Gastrocnemius medialis (tissue), 4 donors: ENCODE results near the gene TLE1. TPM values are rescaled to one million over a fixed set of nuclear protein-coding genes. Genes with fewer than 3 reads are reported as not detected.

Source experiments
- ATAC-seq, 2 donors: fragments of 150-250 bp; one replicate each; pipeline ENCODE4 v1.9.1; 2016
- DNase-seq, 2 donors: peaks; one replicate each; pipeline ENCODE4 v3.0.0-alpha.2; 2019
- H3K27ac ChIP-seq, 4 donors: fragments of 200-600 bp; sonication (generic); 1 replicate in 1 of 4; 2 replicates in 3 of 4; pipeline ENCODE4 v1.5.1; 2016 to 2018; ENCODE audit warnings: mild to moderate bottlenecking in 2 of 4, moderate library complexity in 1 of 4
- H3K27me3 ChIP-seq, 3 donors: fragments of 200-600 bp; sonication (generic) in 2 of 3; 1 replicate in 1 of 3; 2 replicates in 2 of 3; pipeline versions ENCODE4 v1.5.1 to v1.6.0; 2016 to 2019; ENCODE audit warnings: mild to moderate bottlenecking in 1 of 3, moderate library complexity in 1 of 3
- H3K36me3 ChIP-seq, 2 donors: fragments of 200-600 bp; sonication (generic) in 1 of 2; one replicate each; pipeline ENCODE4 v1.5.1; 2017 to 2018
- H3K4me1 ChIP-seq, 2 donors: fragments of 200-600 bp; sonication (generic) in 1 of 2; one replicate each; pipeline ENCODE4 v1.5.1; 2016 to 2017; ENCODE audit warnings: mild to moderate bottlenecking in 2 of 2
- H3K4me3 ChIP-seq, 4 donors: fragments of 200-600 bp; sonication (generic) in 3 of 4; 1 replicate in 1 of 4; 2 replicates in 3 of 4; pipeline ENCODE4 v1.5.1; 2016 to 2019; ENCODE audit warnings: mild to moderate bottlenecking in 2 of 4
- H3K9me3 ChIP-seq, 3 donors: fragments of 200-600 bp; sonication (generic) in 2 of 3; 1 replicate in 1 of 3; 2 replicates in 2 of 3; pipeline ENCODE4 v1.5.1; 2016 to 2019
- POLR2A ChIP-seq, 2 donors: fragments of 450-650 bp; IDR thresholded peaks; one replicate each; pipeline ENCODE4 v1.6.1; 2017; ENCODE audit warnings: antibody characterized with exemption in 2 of 2, mild to moderate bottlenecking in 2 of 2, moderate library complexity in 2 of 2
- in situ Hi-C, 4 donors: fragments of 200-750 bp; cut with MboI; loops; one replicate each; pipeline versions ENCODE4 v1.15.0 to v1.8.0; 2017; ENCODE audit warnings: low sequenced_read_pairs in 4 of 4
- intact Hi-C: fragments of 100-400 bp; cut with DNase I; formaldehyde crosslinking; loops from one replicate; pipeline ENCODE4 v1.15.1; 2023; ENCODE audit warnings: low total_unique reads
- total RNA-seq, 4 donors: library from RNA; depleted of rRNA; stranded (reverse); fragments of >200 nt; gene quantifications; one replicate each; pipeline versions ENCODE4 v1.1.0 to v1.2.3, GENCODE V29; 2016
- TF ChIP-seq, protein P1 (sequence below), 5 experiments: fragments of 450-650 bp in 3 of 5; fragments of 200-600 bp in 2 of 5; sonication (generic) in 2 of 5; IDR thresholded peaks in 4 of 5; conservative IDR thresholded peaks in 1 of 5; 1 replicate in 4 of 5; 2 replicates in 1 of 5; pipeline ENCODE4 v1.5.1; 2016 to 2019; ENCODE audit warnings: antibody characterized with exemption in 5 of 5, mild to moderate bottlenecking in 3 of 5, moderate library complexity in 3 of 5

The TLE1 gene
- total RNA-seq, 4 donors from 2014 or later, result 32.0 to 159 (median 55.4) TPM

DNA sequence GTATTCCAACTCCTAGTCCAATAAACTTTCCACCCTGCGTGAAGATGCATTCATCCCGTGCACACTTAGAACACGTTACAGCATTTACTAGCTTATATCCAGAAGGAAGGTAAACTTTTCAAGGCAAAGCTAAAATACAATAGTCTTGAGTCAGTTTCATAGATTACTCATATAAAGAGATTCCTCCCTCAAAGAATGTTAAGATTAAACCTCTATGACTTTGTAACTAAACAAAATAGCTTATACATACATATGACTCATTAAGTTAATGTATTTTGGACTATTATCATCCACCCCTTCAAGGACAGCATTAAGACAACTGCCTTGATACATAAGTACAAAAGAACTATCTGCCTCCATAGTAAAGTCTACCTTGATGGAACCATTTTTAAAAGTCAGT lies 36.1 kb downstream of the TLE1 start:
- in situ Hi-C loops (no loop called here), intact Hi-C loops (no loop called here)
- H3K4me1 ChIP-seq, result peaks cover 33 to 67% of the 10 kb centered on the region in 2 donors
- H3K9me3 ChIP-seq, result no peaks in the 10 kb centered on the region
- no peak overlapping the region for H3K27ac ChIP-seq
- no peaks in the 10 kb centered on the region for H3K36me3 ChIP-seq
- DNase-seq (no peak), ATAC-seq (no peak)
- no peak overlapping the region for H3K4me3 ChIP-seq
- TF ChIP-seq POLR2A (IDR thresholded peaks at IDR 0.05), result no peak
- TF ChIP-seq, protein P1, sequence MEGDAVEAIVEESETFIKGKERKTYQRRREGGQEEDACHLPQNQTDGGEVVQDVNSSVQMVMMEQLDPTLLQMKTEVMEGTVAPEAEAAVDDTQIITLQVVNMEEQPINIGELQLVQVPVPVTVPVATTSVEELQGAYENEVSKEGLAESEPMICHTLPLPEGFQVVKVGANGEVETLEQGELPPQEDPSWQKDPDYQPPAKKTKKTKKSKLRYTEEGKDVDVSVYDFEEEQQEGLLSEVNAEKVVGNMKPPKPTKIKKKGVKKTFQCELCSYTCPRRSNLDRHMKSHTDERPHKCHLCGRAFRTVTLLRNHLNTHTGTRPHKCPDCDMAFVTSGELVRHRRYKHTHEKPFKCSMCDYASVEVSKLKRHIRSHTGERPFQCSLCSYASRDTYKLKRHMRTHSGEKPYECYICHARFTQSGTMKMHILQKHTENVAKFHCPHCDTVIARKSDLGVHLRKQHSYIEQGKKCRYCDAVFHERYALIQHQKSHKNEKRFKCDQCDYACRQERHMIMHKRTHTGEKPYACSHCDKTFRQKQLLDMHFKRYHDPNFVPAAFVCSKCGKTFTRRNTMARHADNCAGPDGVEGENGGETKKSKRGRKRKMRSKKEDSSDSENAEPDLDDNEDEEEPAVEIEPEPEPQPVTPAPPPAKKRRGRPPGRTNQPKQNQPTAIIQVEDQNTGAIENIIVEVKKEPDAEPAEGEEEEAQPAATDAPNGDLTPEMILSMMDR (IDR thresholded peaks at IDR 0.05 in 4 of 5, conservative IDR thresholded peaks at IDR 0.05 in 1 of 5), result no peak
- no peaks in the 10 kb centered on the region for H3K27me3 ChIP-seq

DNA sequence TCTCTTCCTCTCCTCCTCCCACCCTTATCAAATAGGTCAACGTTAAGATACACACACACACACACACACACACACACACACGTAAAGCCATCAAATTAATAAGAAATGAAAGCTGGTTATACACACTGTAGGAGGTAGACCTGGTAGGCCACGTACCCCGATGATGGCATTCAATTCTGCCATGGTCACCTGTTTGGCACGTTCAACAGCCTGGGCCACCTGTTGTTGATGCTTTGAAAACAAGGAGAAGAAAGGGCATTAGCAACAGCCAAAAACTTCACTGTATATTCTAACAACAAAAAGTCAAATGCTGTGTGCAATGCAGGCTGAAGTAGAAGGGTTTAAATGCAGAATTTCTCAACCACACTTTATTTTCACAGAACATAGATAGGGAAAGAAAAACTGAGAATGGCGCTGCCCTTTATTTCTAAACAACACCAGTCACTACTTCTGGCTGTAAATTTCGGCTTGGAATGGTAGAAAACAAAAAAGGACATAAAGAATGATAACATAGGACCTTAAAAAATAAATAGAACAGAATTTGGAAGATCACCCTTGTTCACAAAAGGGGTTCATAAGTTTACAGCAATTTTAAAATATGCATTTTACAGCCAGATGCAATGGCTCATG lies 37.2 kb downstream of the TLE1 start:
- no peak for TF ChIP-seq POLR2A (IDR thresholded peaks at IDR 0.05)
- TF ChIP-seq, protein P1 (IDR thresholded peaks at IDR 0.05 in 4 of 5, conservative IDR thresholded peaks at IDR 0.05 in 1 of 5), result no peak
- no peaks in the 10 kb centered on the region for H3K36me3 ChIP-seq
- H3K27ac ChIP-seq, result peak overlapping the region in 2 of 4 donors; percentile 1 to 9
- peaks cover 31 to 64% of the 10 kb centered on the region in 2 donors for H3K4me1 ChIP-seq
- no peak overlapping the region for H3K4me3 ChIP-seq
- no peaks in the 10 kb centered on the region for H3K9me3 ChIP-seq
- ATAC-seq, result peak in 1 of 2 donors; percentile 52
- no peaks in the 10 kb centered on the region for H3K27me3 ChIP-seq
- DNase-seq, result no peak
- in situ Hi-C loops (no loop called here), intact Hi-C loops (no loop called here)

GRCh38 chr9:81650586-81651515 lies 38.5 kb downstream of the TLE1 start:
- DNase-seq (no peak), ATAC-seq (no peak)
- Histone ChIP-seq H3K4me3 (no peak overlapping the region), H3K36me3 (no peaks in the 10 kb centered on the region), H3K27ac (peak overlapping the region in 1 of 4 donors; percentile 1), H3K9me3 (no peaks in the 10 kb centered on the region), H3K27me3 (no peaks in the 10 kb centered on the region), H3K4me1 (peaks cover 17 to 53% of the 10 kb centered on the region in 2 donors)
- in situ Hi-C loops, result no loop called here
- TF ChIP-seq POLR2A (IDR thresholded peaks at IDR 0.05), result no peak
- TF ChIP-seq, protein P1 (IDR thresholded peaks at IDR 0.05 in 4 of 5, conservative IDR thresholded peaks at IDR 0.05 in 1 of 5), result no peak
- intact Hi-C loops, result no loop called here

- DNase-seq, result no peak
- H3K36me3 ChIP-seq, result no peaks in the 10 kb centered on the region
- H3K4me1 ChIP-seq, result peaks cover 10 to 41% of the 10 kb centered on the region in 2 donors
- in situ Hi-C loops (no loop called here), intact Hi-C loops (no loop called here)
- no peak overlapping the region for H3K27ac ChIP-seq
- H3K27me3 ChIP-seq, result no peaks in the 10 kb centered on the region
- H3K9me3 ChIP-seq, result no peaks in the 10 kb centered on the region
- H3K4me3 ChIP-seq, result no peak overlapping the region
- no peak for TF ChIP-seq POLR2A (IDR thresholded peaks at IDR 0.05)
- TF ChIP-seq, protein P1 (IDR thresholded peaks at IDR 0.05 in 4 of 5, conservative IDR thresholded peaks at IDR 0.05 in 1 of 5), result no peak
- ATAC-seq, result no peak
Observed at GRCh38 chr9:81649475-81650240, 39.7 kb downstream of the TLE1 start.
